ENCODE results near the gene HAGH.

The HAGH gene

GRCh38 chr16:1768767-1769401 is 57.7 kb downstream of the HAGH start:
- H3K27ac ChIP-seq (ENCODE audit: low read length), result no peak overlapping the region
- peaks cover 4 to 53% of the 10 kb centered on the region in 2 donors for H3K36me3 ChIP-seq (ENCODE audit: control insufficient read depth in 1 of 2, insufficient read depth in 2 of 2, low read length in 2 of 2)

GRCh38 chr16:1768061-1768766 is 58.4 kb downstream of the HAGH start:
- Histone ChIP-seq H3K27ac (ENCODE audit: low read length) (no peak overlapping the region), H3K4me3 (ENCODE audit: low read depth in 1 of 2, low read length in 2 of 2) (no peak overlapping the region), H3K36me3 (ENCODE audit: control insufficient read depth in 1 of 2, insufficient read depth in 2 of 2, low read length in 2 of 2) (peaks cover 4 to 55% of the 10 kb centered on the region in 2 donors), H3K9me3 (ENCODE audit: control insufficient read depth in 1 of 2, low read length in 2 of 2) (no peaks in the 10 kb centered on the region), H3K4me1 (ENCODE audit: control insufficient read depth in 1 of 2, insufficient read depth in 2 of 2, low read length in 2 of 2) (peaks cover 0 to 24% of the 10 kb centered on the region in 2 donors), H3K27me3 (ENCODE audit: low read depth, low read length) (no peaks in the 10 kb centered on the region)

More at GRCh38 chr16:1768767-1769401, 57.7 kb downstream of the HAGH start:
- Histone ChIP-seq H3K9me3 (ENCODE audit: control insufficient read depth in 1 of 2, low read length in 2 of 2) (no peaks in the 10 kb centered on the region), H3K27me3 (ENCODE audit: low read depth, low read length) (no peaks in the 10 kb centered on the region), H3K4me3 (ENCODE audit: low read depth in 1 of 2, low read length in 2 of 2) (no peak overlapping the region), H3K4me1 (ENCODE audit: control insufficient read depth in 1 of 2, insufficient read depth in 2 of 2, low read length in 2 of 2) (peaks cover 1 to 27% of the 10 kb centered on the region in 2 donors)

- H3K27me3 ChIP-seq (ENCODE audit: low read depth, low read length), result no peaks in the 10 kb centered on the region
- H3K4me3 ChIP-seq (ENCODE audit: low read depth in 1 of 2, low read length in 2 of 2), result no peak overlapping the region
- no peaks in the 10 kb centered on the region for H3K9me3 ChIP-seq (ENCODE audit: control insufficient read depth in 1 of 2, low read length in 2 of 2)
- no peak overlapping the region for H3K27ac ChIP-seq (ENCODE audit: low read length)
- H3K36me3 ChIP-seq (ENCODE audit: control insufficient read depth in 1 of 2, insufficient read depth in 2 of 2, low read length in 2 of 2), result peaks cover 4 to 64% of the 10 kb centered on the region in 2 donors
- H3K4me1 ChIP-seq (ENCODE audit: control insufficient read depth in 1 of 2, insufficient read depth in 2 of 2, low read length in 2 of 2), result peaks cover 0 to 22% of the 10 kb centered on the region in 2 donors
Observed at GRCh38 chr16:1767116-1767994, 59.3 kb downstream of the HAGH start.

GRCh38 chr16:1766701-1767100 is 59.9 kb downstream of the HAGH start:
- peaks cover 4 to 71% of the 10 kb centered on the region in 2 donors for H3K36me3 ChIP-seq (ENCODE audit: control insufficient read depth in 1 of 2, insufficient read depth in 2 of 2, low read length in 2 of 2)
- H3K27me3 ChIP-seq (ENCODE audit: low read depth, low read length), result no peaks in the 10 kb centered on the region
- H3K9me3 ChIP-seq (ENCODE audit: control insufficient read depth in 1 of 2, low read length in 2 of 2), result no peaks in the 10 kb centered on the region
- H3K4me1 ChIP-seq (ENCODE audit: control insufficient read depth in 1 of 2, insufficient read depth in 2 of 2, low read length in 2 of 2), result peaks cover 0 to 15% of the 10 kb centered on the region in 2 donors
- no peak overlapping the region for H3K4me3 ChIP-seq (ENCODE audit: low read depth in 1 of 2, low read length in 2 of 2)
- H3K27ac ChIP-seq (ENCODE audit: low read length), result no peak overlapping the region

- Histone ChIP-seq H3K27me3 (ENCODE audit: low read depth, low read length) (no peaks in the 10 kb centered on the region), H3K4me3 (ENCODE audit: low read depth in 1 of 2, low read length in 2 of 2) (no peak overlapping the region), H3K36me3 (ENCODE audit: control insufficient read depth in 1 of 2, insufficient read depth in 2 of 2, low read length in 2 of 2) (peaks cover 4 to 75% of the 10 kb centered on the region in 2 donors), H3K4me1 (ENCODE audit: control insufficient read depth in 1 of 2, insufficient read depth in 2 of 2, low read length in 2 of 2) (peaks cover 0 to 14% of the 10 kb centered on the region in 2 donors), H3K27ac (ENCODE audit: low read length) (no peak overlapping the region), H3K9me3 (ENCODE audit: control insufficient read depth in 1 of 2, low read length in 2 of 2) (no peaks in the 10 kb centered on the region)
Observed at GRCh38 chr16:1766231-1766630, 60.4 kb downstream of the HAGH start.

- H3K27ac ChIP-seq (ENCODE audit: low read length), result no peak overlapping the region
- H3K4me1 ChIP-seq (ENCODE audit: control insufficient read depth in 1 of 2, insufficient read depth in 2 of 2, low read length in 2 of 2), result peaks cover 0 to 14% of the 10 kb centered on the region in 2 donors
- no peaks in the 10 kb centered on the region for H3K9me3 ChIP-seq (ENCODE audit: control insufficient read depth in 1 of 2, low read length in 2 of 2)
- no peaks in the 10 kb centered on the region for H3K27me3 ChIP-seq (ENCODE audit: low read depth, low read length)
- no peak overlapping the region for H3K4me3 ChIP-seq (ENCODE audit: low read depth in 1 of 2, low read length in 2 of 2)
- peaks cover 4 to 79% of the 10 kb centered on the region in 2 donors for H3K36me3 ChIP-seq (ENCODE audit: control insufficient read depth in 1 of 2, insufficient read depth in 2 of 2, low read length in 2 of 2)
Observed at GRCh38 chr16:1765826-1766225, 60.8 kb downstream of the HAGH start.

- Histone ChIP-seq H3K27ac (ENCODE audit: low read length) (no peak overlapping the region), H3K36me3 (ENCODE audit: control insufficient read depth in 1 of 2, insufficient read depth in 2 of 2, low read length in 2 of 2) (peaks cover 4 to 88% of the 10 kb centered on the region in 2 donors), H3K9me3 (ENCODE audit: control insufficient read depth in 1 of 2, low read length in 2 of 2) (no peaks in the 10 kb centered on the region), H3K4me3 (ENCODE audit: low read depth in 1 of 2, low read length in 2 of 2) (no peak overlapping the region), H3K4me1 (ENCODE audit: control insufficient read depth in 1 of 2, insufficient read depth in 2 of 2, low read length in 2 of 2) (peaks cover 0 to 7% of the 10 kb centered on the region in 2 donors), H3K27me3 (ENCODE audit: low read depth, low read length) (no peaks in the 10 kb centered on the region)
Observed at GRCh38 chr16:1764971-1765370, 61.7 kb downstream of the HAGH start.

GRCh38 chr16:1763521-1764511 is 62.8 kb downstream of the HAGH start:
- no peak overlapping the region for H3K27ac ChIP-seq (ENCODE audit: low read length)
- H3K9me3 ChIP-seq (ENCODE audit: control insufficient read depth in 1 of 2, low read length in 2 of 2), result no peaks in the 10 kb centered on the region
- no peaks in the 10 kb centered on the region for H3K4me1 ChIP-seq (ENCODE audit: control insufficient read depth in 1 of 2, insufficient read depth in 2 of 2, low read length in 2 of 2)
- H3K4me3 ChIP-seq (ENCODE audit: low read depth in 1 of 2, low read length in 2 of 2), result no peak overlapping the region
- H3K36me3 ChIP-seq (ENCODE audit: control insufficient read depth in 1 of 2, insufficient read depth in 2 of 2, low read length in 2 of 2), result peaks cover 4 to 90% of the 10 kb centered on the region in 2 donors
- H3K27me3 ChIP-seq (ENCODE audit: low read depth, low read length), result no peaks in the 10 kb centered on the region

GRCh38 chr16:1762879-1763520 is 63.6 kb downstream of the HAGH start:
- Histone ChIP-seq H3K27me3 (ENCODE audit: low read depth, low read length) (no peaks in the 10 kb centered on the region), H3K36me3 (ENCODE audit: control insufficient read depth in 1 of 2, insufficient read depth in 2 of 2, low read length in 2 of 2) (peaks cover 4 to 88% of the 10 kb centered on the region in 2 donors), H3K4me3 (ENCODE audit: low read depth in 1 of 2, low read length in 2 of 2) (no peak overlapping the region), H3K9me3 (ENCODE audit: control insufficient read depth in 1 of 2, low read length in 2 of 2) (no peaks in the 10 kb centered on the region), H3K4me1 (ENCODE audit: control insufficient read depth in 1 of 2, insufficient read depth in 2 of 2, low read length in 2 of 2) (no peaks in the 10 kb centered on the region), H3K27ac (ENCODE audit: low read length) (no peak overlapping the region)

GRCh38 chr16:1762196-1762878 is 64.3 kb downstream of the HAGH start:
- no peak overlapping the region for H3K27ac ChIP-seq (ENCODE audit: low read length)
- no peaks in the 10 kb centered on the region for H3K4me1 ChIP-seq (ENCODE audit: control insufficient read depth in 1 of 2, insufficient read depth in 2 of 2, low read length in 2 of 2)
- no peaks in the 10 kb centered on the region for H3K27me3 ChIP-seq (ENCODE audit: low read depth, low read length)
- H3K9me3 ChIP-seq (ENCODE audit: control insufficient read depth in 1 of 2, low read length in 2 of 2), result no peaks in the 10 kb centered on the region
- H3K4me3 ChIP-seq (ENCODE audit: low read depth in 1 of 2, low read length in 2 of 2), result no peak overlapping the region
- H3K36me3 ChIP-seq (ENCODE audit: control insufficient read depth in 1 of 2, insufficient read depth in 2 of 2, low read length in 2 of 2), result peaks cover 4 to 88% of the 10 kb centered on the region in 2 donors

All from muscle layer of duodenum (tissue), 2 donors.